ENCODE results near the gene PIEZO2.

The PIEZO2 gene

DNA sequence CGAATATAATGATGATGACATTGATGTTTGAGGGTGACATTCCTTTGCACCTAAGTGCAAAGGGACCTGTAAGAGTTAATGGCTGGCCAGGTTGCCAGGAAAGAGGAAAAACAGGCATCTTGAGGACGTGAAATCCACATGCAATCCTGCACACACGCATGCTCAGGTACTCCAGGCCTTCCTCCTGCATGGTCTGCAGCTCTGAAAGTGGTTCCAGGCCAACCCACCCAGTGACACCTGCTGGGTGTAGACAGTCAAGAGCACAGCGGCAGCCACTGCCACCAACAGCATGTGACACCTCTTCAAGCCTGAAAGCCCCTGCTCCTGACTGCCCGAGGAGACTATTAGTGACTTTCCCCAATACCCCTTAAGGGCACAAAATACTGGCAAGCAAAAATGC, 101.6 kb downstream of the PIEZO2 start:
- H3K4me3 ChIP-seq (ENCODE audit: low read length) = no peak overlapping the region
- no peak for TF ChIP-seq ZNF274 (IDR thresholded peaks at IDR 0.05; ENCODE audit: low read depth, low read length)

DNA sequence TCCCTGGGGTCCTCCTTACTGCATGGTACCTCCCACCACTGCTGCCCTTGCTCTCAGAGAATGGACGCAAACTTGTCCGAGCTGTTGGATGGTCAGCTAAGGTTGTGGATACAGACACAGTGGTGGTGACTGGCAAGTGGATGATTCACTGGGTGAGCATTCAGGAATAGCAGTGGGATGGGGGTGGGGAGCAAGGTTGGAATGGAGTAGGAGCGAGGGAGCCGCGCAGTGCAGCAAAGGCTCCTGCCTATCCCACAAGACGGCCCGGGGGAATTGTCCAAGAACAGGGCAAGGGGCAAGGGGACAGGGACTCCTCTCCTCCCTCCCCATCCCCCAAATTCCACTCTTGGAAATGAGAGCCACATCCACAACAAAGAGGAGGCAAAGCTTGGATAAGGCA, 102.2 kb downstream of the PIEZO2 start:
- TF ChIP-seq ZNF274 (IDR thresholded peaks at IDR 0.05; ENCODE audit: low read depth, low read length) = no peak
- H3K4me3 ChIP-seq (ENCODE audit: low read length) = no peak overlapping the region

DNA sequence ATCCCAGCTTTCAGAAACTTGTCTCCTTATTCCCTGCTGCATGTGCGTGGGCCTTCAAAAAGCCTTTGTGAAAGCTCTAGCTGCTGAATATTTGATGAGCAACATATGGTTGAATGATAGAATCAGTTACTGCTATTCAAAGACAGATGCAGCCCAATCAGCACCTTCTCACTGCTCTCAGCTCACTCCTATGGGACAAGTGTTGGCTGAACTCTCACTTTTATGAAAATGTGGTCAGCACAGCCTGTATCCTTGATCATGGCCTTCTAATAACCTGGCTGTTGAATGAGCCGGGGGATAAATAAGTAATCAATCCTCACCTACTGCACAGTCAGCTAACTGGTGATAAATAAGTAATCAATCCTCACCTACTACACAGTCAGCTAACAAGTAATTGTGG, 103.2 kb downstream of the PIEZO2 start:
- TF ChIP-seq ZNF274 (IDR thresholded peaks at IDR 0.05; ENCODE audit: low read depth, low read length) = no peak
- no peak overlapping the region for H3K4me3 ChIP-seq (ENCODE audit: low read length)

DNA sequence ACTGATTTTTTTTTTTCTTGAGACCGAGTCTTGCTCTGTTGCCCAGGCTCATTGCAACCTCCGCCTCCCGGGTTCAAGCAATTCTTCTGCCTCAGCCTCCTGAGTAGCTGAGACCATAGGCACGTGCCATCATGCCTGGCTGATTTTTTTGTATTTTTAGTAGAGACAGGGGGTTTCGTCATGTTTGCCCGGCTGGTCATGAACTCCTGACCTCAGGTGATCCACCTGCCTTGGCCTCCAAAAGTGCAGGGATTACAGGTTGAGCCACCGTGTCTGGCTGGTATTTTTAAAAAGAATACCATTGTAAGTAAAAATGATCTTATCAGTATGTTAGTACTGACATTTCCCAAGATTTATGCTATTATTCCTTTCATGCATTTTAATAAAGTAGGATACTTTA, 105.7 kb downstream of the PIEZO2 start:
- no peak for TF ChIP-seq ZNF274 (IDR thresholded peaks at IDR 0.05; ENCODE audit: low read depth, low read length)
- no peak overlapping the region for H3K4me3 ChIP-seq (ENCODE audit: low read length)

DNA sequence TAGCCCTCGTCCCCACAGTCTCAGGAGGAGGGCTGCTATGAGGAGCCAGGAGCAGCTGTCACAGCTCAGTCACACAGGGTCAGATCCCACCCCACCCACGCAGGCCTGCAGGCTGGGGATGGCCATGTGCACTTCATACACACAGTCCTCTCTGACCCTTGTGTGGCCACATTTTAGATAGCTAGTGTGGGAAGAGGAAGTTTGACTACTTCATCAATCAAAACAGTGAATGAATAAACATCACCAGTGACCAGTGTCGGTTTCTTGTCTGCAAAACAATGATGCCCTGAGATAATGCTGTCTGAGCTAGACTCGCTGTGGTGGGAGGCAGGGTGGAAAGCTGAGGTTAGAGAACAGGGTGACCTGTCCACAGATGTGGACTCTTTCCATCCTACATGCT, 107.1 kb downstream of the PIEZO2 start:
- H3K4me3 ChIP-seq (ENCODE audit: low read length) = no peak overlapping the region
- no peak for TF ChIP-seq ZNF274 (IDR thresholded peaks at IDR 0.05; ENCODE audit: low read depth, low read length)

DNA sequence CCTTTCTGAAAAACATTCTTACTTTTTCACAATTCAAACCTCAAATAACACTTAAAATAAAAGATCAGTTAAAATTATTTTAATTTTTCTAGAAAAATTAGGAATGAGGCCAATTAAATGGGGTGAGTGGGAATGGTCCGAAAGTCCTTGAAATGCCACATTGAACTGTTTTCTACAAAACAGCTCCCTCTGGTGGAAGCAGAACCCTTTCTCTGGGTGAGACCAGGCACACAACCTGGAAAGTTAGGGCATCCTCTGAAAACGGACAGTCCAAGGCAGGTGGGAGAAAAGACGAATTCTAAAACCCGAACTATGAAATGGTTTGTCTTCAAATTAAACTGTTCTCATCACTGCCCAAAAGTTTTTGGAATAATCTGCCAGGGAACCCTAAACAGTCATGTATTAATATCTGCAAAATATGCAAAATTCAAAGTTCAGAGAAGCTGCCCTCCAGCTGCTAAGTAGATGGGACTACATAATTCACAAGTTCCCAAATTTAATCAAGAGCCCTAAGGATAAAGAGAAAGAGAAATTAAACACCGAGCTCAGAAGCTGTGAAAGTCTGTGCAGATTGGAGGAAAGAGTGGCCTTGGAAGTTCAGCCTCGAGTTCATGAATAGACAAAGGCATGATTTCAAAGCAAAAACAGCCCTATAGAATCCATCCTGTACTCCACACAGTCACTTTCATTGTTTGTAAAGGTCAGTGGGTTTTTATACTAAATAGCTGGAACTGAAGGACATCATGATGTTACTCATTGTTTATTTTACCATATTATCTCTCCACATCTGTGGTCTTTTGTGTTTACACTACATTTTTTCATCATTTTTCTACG, 108.3 kb downstream of the PIEZO2 start:
- TF ChIP-seq ZNF274 (IDR thresholded peaks at IDR 0.05; ENCODE audit: low read depth, low read length) = no peak
- no peak overlapping the region for H3K4me3 ChIP-seq (ENCODE audit: low read length)

DNA sequence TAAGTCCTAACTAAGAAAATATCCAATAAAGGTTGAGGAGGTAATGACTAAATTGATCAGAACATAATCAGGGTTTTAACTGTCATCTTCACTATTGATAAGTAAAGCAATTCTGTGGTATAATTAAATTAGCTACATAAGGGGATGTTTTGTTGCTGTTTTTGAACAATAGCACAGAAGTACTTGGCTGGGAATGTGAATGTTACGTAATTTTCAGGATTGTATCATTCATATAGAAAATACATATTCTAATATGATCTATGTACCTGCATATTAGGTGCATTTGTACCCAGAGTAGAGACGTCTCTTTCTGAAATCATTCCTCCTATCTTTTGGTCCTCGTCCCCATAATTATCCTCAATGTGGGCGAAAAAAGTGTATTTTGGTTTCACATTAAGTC, 109.0 kb downstream of the PIEZO2 start:
- no peak overlapping the region for H3K4me3 ChIP-seq (ENCODE audit: low read length)
- no peak for TF ChIP-seq ZNF274 (IDR thresholded peaks at IDR 0.05; ENCODE audit: low read depth, low read length)

DNA sequence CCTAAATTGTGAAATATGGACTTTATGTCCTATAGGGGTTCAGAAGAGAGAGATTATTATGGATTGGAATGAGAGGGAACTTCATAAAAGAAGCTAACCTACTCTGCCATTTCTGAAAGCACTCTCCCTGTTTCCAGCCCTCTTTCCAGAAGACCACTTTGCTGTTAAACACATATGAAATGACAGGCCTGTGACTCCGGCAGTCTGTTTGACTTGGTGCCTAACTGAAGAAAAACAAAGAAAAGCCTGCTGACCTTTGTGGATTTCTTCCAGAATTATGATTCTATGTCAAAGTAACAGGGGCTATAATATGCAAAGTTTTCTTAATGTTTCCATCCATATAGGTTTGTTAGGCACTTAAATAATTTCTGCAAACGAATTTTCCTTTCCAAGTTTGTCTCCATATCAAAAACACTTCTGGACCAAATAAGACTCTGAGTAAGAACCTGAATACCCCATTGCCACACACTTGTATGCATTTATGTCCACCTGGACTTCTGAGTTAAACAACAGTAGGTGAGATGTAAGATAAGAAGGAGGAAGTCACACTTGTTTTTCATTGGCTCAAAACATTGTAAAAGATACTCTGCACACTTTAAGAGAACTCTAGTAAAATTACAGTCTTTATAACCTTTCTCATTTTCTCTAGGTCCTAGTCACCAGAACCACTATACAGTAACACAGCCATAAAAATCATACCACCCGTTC, 111.7 kb downstream of the PIEZO2 start:
- no peak for TF ChIP-seq ZNF274 (IDR thresholded peaks at IDR 0.05; ENCODE audit: low read depth, low read length)
- H3K4me3 ChIP-seq (ENCODE audit: low read length) = no peak overlapping the region

DNA sequence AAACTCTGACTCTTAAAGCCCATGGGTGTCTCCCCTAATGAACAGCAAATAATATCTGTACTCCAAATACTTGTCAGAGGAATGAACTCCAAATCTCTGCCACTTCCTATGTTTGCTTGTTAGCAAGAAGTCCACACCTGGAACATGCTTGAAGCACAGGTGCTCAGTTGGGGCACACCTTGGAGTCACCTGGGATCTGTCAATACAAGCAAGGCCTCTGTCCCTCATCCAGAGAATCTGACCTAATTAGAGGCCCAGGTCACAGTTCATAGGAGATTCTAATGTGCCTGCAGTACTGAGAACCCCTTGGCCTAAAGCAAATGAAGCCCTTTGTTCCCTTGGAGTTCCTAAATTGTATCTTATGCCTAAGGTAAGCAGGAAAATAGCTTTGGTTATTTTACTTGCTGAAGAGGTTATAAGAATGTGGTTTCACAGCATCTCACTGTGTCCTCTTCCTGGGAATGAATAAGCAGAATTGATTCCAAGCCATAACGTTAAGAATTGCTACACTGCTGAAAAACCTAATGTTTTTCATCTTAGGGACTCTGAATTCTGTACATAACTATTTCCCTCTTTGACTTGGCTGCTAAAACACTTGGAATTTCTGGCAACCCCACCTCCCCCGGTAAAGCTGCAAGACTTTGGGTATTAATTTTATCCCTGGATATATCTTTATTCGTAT, 113.4 kb downstream of the PIEZO2 start:
- H3K4me3 ChIP-seq (ENCODE audit: low read length) = no peak overlapping the region
- TF ChIP-seq ZNF274 (IDR thresholded peaks at IDR 0.05; ENCODE audit: low read depth, low read length) = no peak

DNA sequence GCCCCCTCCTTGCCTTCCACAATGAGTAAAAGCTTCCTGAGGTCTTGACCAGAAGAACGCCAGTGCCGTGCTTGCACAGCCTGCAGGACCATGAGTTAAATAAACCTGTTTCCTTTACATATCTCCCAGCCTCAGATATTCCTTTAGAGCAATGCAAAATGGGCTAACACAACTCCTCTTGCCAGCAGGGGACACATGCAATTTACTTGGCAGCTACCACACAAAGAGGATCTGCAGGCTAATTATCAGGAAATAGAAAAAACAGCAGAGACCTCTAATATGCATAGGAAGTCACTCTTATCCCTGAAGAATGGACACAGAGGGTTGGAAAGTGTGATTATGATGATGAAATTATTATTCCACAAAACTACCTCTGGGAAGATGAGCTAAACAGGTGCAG, 114.0 kb downstream of the PIEZO2 start:
- TF ChIP-seq ZNF274 (IDR thresholded peaks at IDR 0.05; ENCODE audit: low read depth, low read length) = no peak
- H3K4me3 ChIP-seq (ENCODE audit: low read length) = no peak overlapping the region

DNA sequence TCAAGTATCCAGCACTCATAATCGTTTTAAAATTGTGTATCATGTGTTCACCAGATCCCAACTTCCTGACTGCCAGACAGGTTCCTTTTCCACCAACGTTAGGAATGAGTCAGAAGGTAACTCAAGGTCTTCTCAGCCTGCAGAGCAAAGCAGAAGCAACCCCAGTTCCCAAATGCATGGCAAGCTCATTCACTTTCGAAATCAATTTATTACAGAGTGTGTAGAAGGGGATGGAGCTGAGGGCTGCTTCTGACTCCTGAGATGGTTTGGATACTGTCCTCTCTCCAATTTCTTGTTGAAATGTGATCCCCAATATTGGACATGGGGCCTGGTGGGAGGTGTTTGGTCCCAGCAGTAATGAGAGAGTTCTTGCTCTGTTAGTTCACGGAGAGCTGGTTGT, 114.5 kb downstream of the PIEZO2 start:
- no peak for TF ChIP-seq ZNF274 (IDR thresholded peaks at IDR 0.05; ENCODE audit: low read depth, low read length)
- no peak overlapping the region for H3K4me3 ChIP-seq (ENCODE audit: low read length)

DNA sequence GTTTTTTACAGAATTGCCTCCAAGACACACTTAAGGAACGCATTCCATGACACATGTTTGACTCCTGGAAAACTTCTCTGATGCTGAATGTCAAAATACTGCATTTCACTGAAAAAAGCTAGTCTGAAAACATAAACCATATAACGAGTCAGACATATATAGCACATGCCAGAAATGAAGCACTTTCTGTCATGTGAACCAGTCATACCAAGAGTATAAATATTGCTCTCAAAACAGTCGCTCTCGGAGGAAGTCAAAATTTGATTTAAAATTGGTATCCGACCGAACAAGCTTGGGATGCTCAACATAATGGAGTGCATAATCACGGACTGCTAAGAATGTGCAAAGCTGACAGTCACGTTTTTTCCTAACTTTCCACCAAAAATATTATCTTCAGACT, 115.9 kb downstream of the PIEZO2 start:
- no peak for TF ChIP-seq ZNF274 (IDR thresholded peaks at IDR 0.05; ENCODE audit: low read depth, low read length)

DNA sequence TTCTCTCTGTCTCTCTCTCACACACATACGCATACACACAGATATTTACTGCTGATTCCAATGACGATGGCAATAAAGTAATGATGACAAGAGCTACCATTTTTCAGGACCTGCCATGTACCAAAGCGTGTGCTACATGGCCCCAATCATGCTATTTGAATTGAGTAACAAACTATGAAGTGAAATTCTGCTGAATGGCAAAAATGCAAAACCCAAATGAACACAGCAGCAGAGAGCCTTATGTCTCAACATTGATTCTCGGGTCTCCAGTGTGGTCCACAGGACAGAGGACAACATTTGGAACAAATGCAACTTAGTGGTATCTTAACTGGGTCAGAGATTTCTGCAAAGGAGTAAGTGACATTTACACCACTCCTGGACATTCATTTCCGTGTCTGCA, 117.4 kb downstream of the PIEZO2 start:
- no peak for TF ChIP-seq ZNF274 (IDR thresholded peaks at IDR 0.05; ENCODE audit: low read depth, low read length)
- no peak overlapping the region for H3K4me3 ChIP-seq (ENCODE audit: low read length)

More for the DNA sequence above, 115.9 kb downstream of the PIEZO2 start:
- no peak overlapping the region for H3K4me3 ChIP-seq (ENCODE audit: low read length)

DNA sequence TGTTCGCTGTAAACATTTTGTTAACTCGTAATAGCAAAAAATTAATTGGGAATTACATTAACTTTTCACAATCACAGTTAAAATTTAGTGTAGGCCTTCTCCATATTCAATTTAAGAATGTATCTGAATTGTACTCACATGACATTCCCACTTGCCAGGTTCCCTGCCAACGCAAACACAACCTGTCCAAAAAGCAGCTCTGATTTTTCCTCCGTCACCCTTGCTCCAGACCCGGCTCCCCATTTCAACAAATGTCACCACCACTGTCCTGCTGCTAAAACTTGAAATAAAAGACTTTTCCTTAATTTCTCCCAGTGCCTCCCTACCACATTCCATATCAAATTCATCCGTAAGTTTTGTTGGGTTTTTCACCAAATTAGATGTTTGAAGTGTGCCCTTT, 120.3 kb downstream of the PIEZO2 start:
- TF ChIP-seq ZNF274 (IDR thresholded peaks at IDR 0.05; ENCODE audit: low read depth, low read length) = no peak

DNA sequence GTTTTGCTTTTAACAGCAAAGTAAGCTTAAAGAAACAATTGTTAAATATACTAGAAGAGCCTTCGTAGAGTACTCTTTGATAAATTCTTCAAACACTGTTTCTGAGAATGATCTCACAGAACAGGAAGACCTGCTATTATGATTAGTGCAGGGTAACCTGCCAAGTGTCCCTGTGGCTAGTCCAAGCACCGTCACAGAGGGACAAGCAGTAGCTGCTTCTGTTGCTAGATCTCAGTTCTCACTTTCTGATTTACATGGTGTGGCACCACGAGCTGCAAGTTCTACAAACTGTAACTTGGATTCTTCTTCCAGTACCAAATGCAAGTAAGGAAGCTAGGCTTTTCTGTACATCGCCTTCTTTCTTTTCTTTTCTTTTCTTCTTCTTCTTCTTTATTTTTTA, 121.5 kb downstream of the PIEZO2 start:
- no peak for TF ChIP-seq ZNF274 (IDR thresholded peaks at IDR 0.05; ENCODE audit: low read depth, low read length)
- H3K4me3 ChIP-seq (ENCODE audit: low read length) = no peak overlapping the region

More for the DNA sequence above, 120.3 kb downstream of the PIEZO2 start:
- H3K4me3 ChIP-seq (ENCODE audit: low read length) = no peak overlapping the region

All from GM08714 (cell line).